GM12873 (cell line): ENCODE measurements around the gene CUZD1.

Experiments
- TF ChIP-seq, protein P1 (sequence below): IDR thresholded peaks from 2 replicates; pipeline ENCODE4 v1.5.1; 2012; ENCODE audit warnings: low read depth, mild to moderate bottlenecking, moderate library complexity, low read length, control low read depth; ENCODE audit not compliant: insufficient read depth; ENCODE audit errors: missing control alignments

Gene CUZD1

GRCh38 chr10:122849090-122849489 lies 3.4 kb upstream of the CUZD1 start:
- TF ChIP-seq, protein P1, sequence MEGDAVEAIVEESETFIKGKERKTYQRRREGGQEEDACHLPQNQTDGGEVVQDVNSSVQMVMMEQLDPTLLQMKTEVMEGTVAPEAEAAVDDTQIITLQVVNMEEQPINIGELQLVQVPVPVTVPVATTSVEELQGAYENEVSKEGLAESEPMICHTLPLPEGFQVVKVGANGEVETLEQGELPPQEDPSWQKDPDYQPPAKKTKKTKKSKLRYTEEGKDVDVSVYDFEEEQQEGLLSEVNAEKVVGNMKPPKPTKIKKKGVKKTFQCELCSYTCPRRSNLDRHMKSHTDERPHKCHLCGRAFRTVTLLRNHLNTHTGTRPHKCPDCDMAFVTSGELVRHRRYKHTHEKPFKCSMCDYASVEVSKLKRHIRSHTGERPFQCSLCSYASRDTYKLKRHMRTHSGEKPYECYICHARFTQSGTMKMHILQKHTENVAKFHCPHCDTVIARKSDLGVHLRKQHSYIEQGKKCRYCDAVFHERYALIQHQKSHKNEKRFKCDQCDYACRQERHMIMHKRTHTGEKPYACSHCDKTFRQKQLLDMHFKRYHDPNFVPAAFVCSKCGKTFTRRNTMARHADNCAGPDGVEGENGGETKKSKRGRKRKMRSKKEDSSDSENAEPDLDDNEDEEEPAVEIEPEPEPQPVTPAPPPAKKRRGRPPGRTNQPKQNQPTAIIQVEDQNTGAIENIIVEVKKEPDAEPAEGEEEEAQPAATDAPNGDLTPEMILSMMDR: no peak

DNA sequence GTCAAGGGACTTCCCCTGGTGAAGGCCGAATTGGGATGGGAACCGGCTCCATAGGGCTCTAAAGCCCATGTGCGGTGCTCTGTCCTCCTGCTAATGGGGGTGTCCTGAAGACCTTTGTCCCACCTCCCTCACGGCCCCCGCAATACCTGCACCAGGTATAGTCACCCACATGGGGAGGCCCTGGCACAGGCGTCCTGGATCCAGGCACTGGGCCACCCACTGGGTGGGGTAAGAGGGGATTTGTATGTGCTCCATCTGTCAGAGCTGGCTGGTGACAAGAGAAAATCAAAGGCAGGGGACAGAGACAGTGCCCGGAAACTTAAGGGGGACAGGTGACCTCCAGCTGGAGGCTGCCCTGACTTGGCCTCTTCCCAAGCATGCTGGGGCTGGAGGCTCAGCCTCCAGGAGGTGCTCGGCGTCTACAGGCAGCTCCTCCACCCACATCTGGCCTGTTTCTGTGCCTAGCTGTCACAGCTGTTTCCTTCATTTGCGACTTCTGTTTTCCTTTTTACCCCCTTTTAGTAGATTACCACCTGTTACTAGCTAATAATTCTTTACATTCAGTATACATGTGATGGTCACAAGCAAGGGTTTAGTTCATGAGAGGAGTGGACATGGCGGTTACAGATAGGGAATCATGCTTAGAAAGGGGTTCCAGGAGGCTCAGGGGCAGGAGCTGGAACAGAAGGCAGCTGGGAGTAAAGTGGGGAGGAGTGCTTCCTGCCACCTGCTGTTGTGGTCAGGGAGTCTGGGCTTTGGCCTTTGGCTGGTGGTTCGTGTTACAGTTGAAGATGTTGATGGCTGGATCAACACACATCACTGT lies 2.3 kb upstream of the CUZD1 start:
- TF ChIP-seq, protein P1: no peak

DNA sequence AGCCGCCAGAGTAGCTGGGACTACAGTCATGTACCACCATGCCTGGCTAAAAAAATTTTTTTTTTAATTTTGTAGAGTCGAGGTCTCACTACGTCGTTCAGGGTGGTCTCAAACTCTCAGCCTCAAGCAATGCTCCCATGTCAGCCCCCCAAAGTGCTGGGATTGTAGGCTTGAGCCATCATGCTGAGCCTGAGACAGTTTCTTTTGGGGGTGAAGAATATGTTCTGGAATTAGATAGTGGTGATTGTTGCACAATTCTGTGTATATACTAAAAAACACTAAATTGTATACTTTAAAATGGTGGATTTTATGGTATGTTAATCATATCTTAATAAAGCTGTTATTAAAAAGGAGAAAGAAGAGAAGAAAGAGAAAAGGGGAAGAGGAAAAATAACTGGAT lies 1.5 kb downstream of the CUZD1 start:
- TF ChIP-seq, protein P1: no peak

DNA sequence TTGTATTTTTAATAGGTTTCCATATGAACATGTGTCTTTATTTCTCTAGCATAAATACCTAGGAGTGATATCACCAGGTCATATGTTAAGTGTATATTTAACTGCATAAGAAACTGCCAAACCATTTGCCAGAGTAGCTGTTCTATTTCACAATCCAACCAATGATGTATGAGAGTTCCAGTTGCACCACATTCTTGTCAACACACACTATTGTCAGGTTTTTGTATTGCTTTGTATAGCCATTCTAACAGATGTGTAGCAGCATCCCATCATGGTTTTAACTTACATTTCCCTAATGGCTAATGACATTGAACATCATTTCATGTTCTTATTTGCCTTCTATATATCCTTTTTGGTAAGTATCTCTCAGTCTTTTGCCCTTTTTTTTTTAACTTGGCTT lies 4.1 kb downstream of the CUZD1 start:
- TF ChIP-seq, protein P1: no peak

GRCh38 chr10:122839505-122839904 lies 6.2 kb downstream of the CUZD1 start:
- TF ChIP-seq, protein P1: no peak

- TF ChIP-seq, protein P1: no peak
Measured at GRCh38 chr10:122838880-122839279, 6.8 kb downstream of the CUZD1 start.

GRCh38 chr10:122835908-122836307 lies 9.7 kb downstream of the CUZD1 start:
- TF ChIP-seq, protein P1: no peak
